ENCODE measurements around the gene KHK.

GRCh38 chr2:27074738-27075565 is 11.6 kb upstream of the KHK start:
- TF ChIP-seq CTCF (conservative IDR thresholded peaks at IDR 0.05) (no peak), ZFX (IDR thresholded peaks at IDR 0.05) (no peak)

Data from C4-2B (cell line).